ENCODE results near the gene WWC2.
"Not testable (repeated sequence)": the region's sequence is repeated elsewhere in the genome, so short reads cannot be mapped to it uniquely, and the experiment has no call there.

The WWC2 gene

GRCh38 chr4:183304067-183304466, 205.0 kb downstream of the WWC2 start:
- ATAC-seq: no peak

GRCh38 chr4:183304538-183304937, 205.5 kb downstream of the WWC2 start:
- no peak for ATAC-seq

- ATAC-seq: no peak
Measured at GRCh38 chr4:183306811-183307210, 207.8 kb downstream of the WWC2 start.

GRCh38 chr4:183312841-183313240, 213.8 kb downstream of the WWC2 start:
- ATAC-seq: no peak

- ATAC-seq: no peak
Measured at GRCh38 chr4:183314336-183314735, 215.3 kb downstream of the WWC2 start.

- ATAC-seq: no peak
Measured at GRCh38 chr4:183314806-183315205, 215.7 kb downstream of the WWC2 start.

- ATAC-seq: no peak
Measured at GRCh38 chr4:183318656-183319055, 219.6 kb downstream of the WWC2 start.

GRCh38 chr4:183320211-183321059, 221.4 kb downstream of the WWC2 start, which contains the start of gene CLDN22:
Gene CLDN22 (minus strand): TSS chr4:183320276. CDS start chr4:183320218, 58 bp downstream.
- ATAC-seq: no peak

- ATAC-seq: no peak
Measured at GRCh38 chr4:183321079-183321478, 222.0 kb downstream of the WWC2 start.

- ATAC-seq: no peak
Measured at GRCh38 chr4:183321516-183321915, 222.5 kb downstream of the WWC2 start.

GRCh38 chr4:183322326-183322725, 223.3 kb downstream of the WWC2 start, which contains the start of gene CLDN24:
Gene CLDN24 (minus strand): TSS chr4:183322426. CDS start chr4:183322426, 0 bp downstream.
- no peak for ATAC-seq

GRCh38 chr4:183323295-183323694, 224.2 kb downstream of the WWC2 start:
- no peak for ATAC-seq

- ATAC-seq: not testable (repeated sequence)
Measured at GRCh38 chr4:183324056-183324455, 225.0 kb downstream of the WWC2 start.

- no peak for ATAC-seq
Measured at GRCh38 chr4:183324619-183325018, 225.6 kb downstream of the WWC2 start.

- not testable (repeated sequence) for ATAC-seq
Measured at GRCh38 chr4:183326387-183326786, 227.3 kb downstream of the WWC2 start.

- ATAC-seq: no peak
Measured at GRCh38 chr4:183326853-183327252, 227.8 kb downstream of the WWC2 start.

GRCh38 chr4:183327827-183328226, 228.8 kb downstream of the WWC2 start:
- no peak for ATAC-seq

GRCh38 chr4:183328832-183329231, 229.8 kb downstream of the WWC2 start:
- ATAC-seq: no peak

- no peak for ATAC-seq
Measured at GRCh38 chr4:183329244-183329643, 230.2 kb downstream of the WWC2 start.

GRCh38 chr4:183329954-183330742, 231.1 kb downstream of the WWC2 start:
- no peak for ATAC-seq

- no peak for ATAC-seq
Measured at GRCh38 chr4:183330841-183331240, 231.8 kb downstream of the WWC2 start.

- no peak for ATAC-seq
Measured at GRCh38 chr4:183332447-183332846, 233.4 kb downstream of the WWC2 start.

- ATAC-seq: no peak
Measured at GRCh38 chr4:183333202-183333601, 234.1 kb downstream of the WWC2 start.

- ATAC-seq: no peak
Measured at GRCh38 chr4:183333983-183334382, 234.9 kb downstream of the WWC2 start.
